Right cardiac atrium (tissue), 5 donors: ENCODE results near the gene EIF3L. TPM values are rescaled to one million over a fixed set of nuclear protein-coding genes. Genes with fewer than 3 reads are reported as not detected.
A peak's percentile ranks its signal among the peaks of the same experiment; 100 is the strongest.

Source experiments
- ATAC-seq, 2 donors: fragments of 200-7000 bp; cut with Tn5 transposase; one replicate each; pipeline versions ENCODE4 v1.8.0 to v1.9.1; 2020; ENCODE audit warnings: moderate library complexity in 2 of 2, mild to moderate bottlenecking in 1 of 2
- DNase-seq, 3 donors: peaks; one replicate each; pipeline ENCODE4 v3.0.0-alpha.2; 2020
- H3K27ac ChIP-seq: one replicate; pipeline ENCODE4 v1.5.1; 2013; ENCODE audit warnings: mild to moderate bottlenecking, low read length, control low read depth, moderate library complexity
- H3K27me3 ChIP-seq: one replicate; pipeline ENCODE4 v1.6.1; 2013; ENCODE audit not compliant: control insufficient read depth, insufficient read depth
- H3K4me1 ChIP-seq: one replicate; pipeline ENCODE4 v1.6.1; 2013; ENCODE audit warnings: low read length; ENCODE audit not compliant: control insufficient read depth, insufficient read depth
- H3K4me3 ChIP-seq: one replicate; pipeline ENCODE4 v1.5.1; 2013; ENCODE audit warnings: low read length, control low read depth
- H3K9me3 ChIP-seq: one replicate; pipeline ENCODE4 v1.6.1; 2013; ENCODE audit warnings: low read length; ENCODE audit not compliant: control insufficient read depth
- WGBS: extraction: QIAGEN DNeasy Blood & Tissue Kit; methylation state at CpG from one replicate; pipeline ENCODE4 v1.1.7; 2013; 5-methylcytosine and 5-hydroxymethylcytosine counted together
- intact Hi-C, 4 donors: fragments of 100-400 bp; cut with DNase I; formaldehyde crosslinking; loops; one replicate each; pipeline versions ENCODE4 v1.11.0 to v1.14.0; 2022 to 2023
- polyA plus RNA-seq: library from polyadenylated mRNA; stranded (reverse); fragments of 200-250 nt; gene quantifications from one replicate; pipeline ENCODE4 v1.2.3, GENCODE V29; 2013
- total RNA-seq, 4 donors: library from RNA; stranded (reverse); fragmentation: NEBNext Ultra II Directional; extraction: Animal tissue kit (Norgen Biotek cat#: 25700); gene quantifications; one replicate each; pipeline ENCODE4 v1.2.1, GENCODE V29; 2021
- donor health status: healthy with polysubstance abuse.
- donor health status: DM: no; HTN: yes; CAD: no.
- donor health status: DM: no; HTN: no; CAD: no.
- donor health status: DM: no; HTN: yes; CAD: no; lungs with severe emphysema.
- donor health status: DM: yes; HTN: yes; CAD: no.

EIF3L gene
- total and polyA plus RNA-seq, 5 donors = 144 to 354 (median 315) TPM

GRCh38 chr22:37860796-37861421 lies 11.7 kb downstream of the EIF3L start:
- intact Hi-C loops = loop anchor here in 2 of 4 donors (5.0 kb wide), 1 partner anchor 44 kb away; no protein-coding TSS in a partner anchor
- DNase-seq (no peak), ATAC-seq (no peak)
- H3K27me3 ChIP-seq = no peaks in the 10 kb centered on the region
- 57% methylated on average over 7 of the region's 7 CpGs for WGBS
- no peak overlapping the region for H3K27ac ChIP-seq
- H3K4me1 ChIP-seq = no peaks in the 10 kb centered on the region
- H3K9me3 ChIP-seq = no peaks in the 10 kb centered on the region
- no peak overlapping the region for H3K4me3 ChIP-seq

- no peak for ATAC-seq
Observed at GRCh38 chr22:37862570-37863325, 13.5 kb downstream of the EIF3L start.

GRCh38 chr22:37865510-37865909 lies 16.3 kb downstream of the EIF3L start:
- no peak overlapping the region for H3K4me3 ChIP-seq
- no peaks in the 10 kb centered on the region for H3K27me3 ChIP-seq
- intact Hi-C loops = no loop called here
- ATAC-seq (no peak), DNase-seq (no peak)
- no peaks in the 10 kb centered on the region for H3K9me3 ChIP-seq
- WGBS = 84% methylated on average over 6 of the region's 6 CpGs
- no peaks in the 10 kb centered on the region for H3K4me1 ChIP-seq
- no peak overlapping the region for H3K27ac ChIP-seq

More at GRCh38 chr22:37862570-37863325, 13.5 kb downstream of the EIF3L start:
- Histone ChIP-seq H3K4me3 (no peak overlapping the region), H3K4me1 (no peaks in the 10 kb centered on the region), H3K27ac (no peak overlapping the region), H3K9me3 (no peaks in the 10 kb centered on the region), H3K27me3 (no peaks in the 10 kb centered on the region)
- 64% methylated on average over 7 of the region's 7 CpGs for WGBS
- no peak for DNase-seq
- intact Hi-C loops = loop anchor here (2.0 to 5.0 kb wide), 2 partner anchors 45 to 46 kb away; no protein-coding TSS in a partner anchor

- DNase-seq (no peak), ATAC-seq (no peak)
Observed at GRCh38 chr22:37870273-37870672, 21.1 kb downstream of the EIF3L start.

GRCh38 chr22:37880668-37881440 lies 31.6 kb downstream of the EIF3L start:
- ATAC-seq = no peak
- no peak for DNase-seq
- no peaks in the 10 kb centered on the region for H3K27me3 ChIP-seq
- WGBS = 71% methylated on average over 6 of the region's 6 CpGs
- H3K9me3 ChIP-seq = no peaks in the 10 kb centered on the region
- intact Hi-C loops = loop anchor here in 1 of 4 donors (10.0 kb wide), 1 partner anchor 54 kb away; no protein-coding TSS in a partner anchor
- no peak overlapping the region for H3K27ac ChIP-seq
- no peak overlapping the region for H3K4me3 ChIP-seq
- no peaks in the 10 kb centered on the region for H3K4me1 ChIP-seq

More at GRCh38 chr22:37870273-37870672, 21.1 kb downstream of the EIF3L start:
- H3K4me1 ChIP-seq = no peaks in the 10 kb centered on the region
- no peak overlapping the region for H3K4me3 ChIP-seq
- H3K9me3 ChIP-seq = no peaks in the 10 kb centered on the region
- no peaks in the 10 kb centered on the region for H3K27me3 ChIP-seq
- H3K27ac ChIP-seq = no peak overlapping the region
- WGBS = 82% methylated on average over 7 of the region's 7 CpGs
- intact Hi-C loops = no loop called here

GRCh38 chr22:37884420-37884819 lies 35.2 kb downstream of the EIF3L start:
- H3K27me3 ChIP-seq = no peaks in the 10 kb centered on the region
- DNase-seq = no peak
- intact Hi-C loops = loop anchor here in 1 of 4 donors (10.0 kb wide), 1 partner anchor 50 kb away; no protein-coding TSS in a partner anchor
- no peak overlapping the region for H3K4me3 ChIP-seq
- no peak overlapping the region for H3K27ac ChIP-seq
- WGBS = 62% methylated on average over 6 of the region's 6 CpGs
- no peaks in the 10 kb centered on the region for H3K4me1 ChIP-seq
- no peaks in the 10 kb centered on the region for H3K9me3 ChIP-seq
- peak in 1 of 2 donors; percentile 30 for ATAC-seq

GRCh38 chr22:37887584-37888378 lies 38.6 kb downstream of the EIF3L start:
- H3K4me3 ChIP-seq = no peak overlapping the region
- H3K27ac ChIP-seq = no peak overlapping the region
- ATAC-seq (peak; percentile 69 to 89), DNase-seq (no peak)
- H3K9me3 ChIP-seq = no peaks in the 10 kb centered on the region
- intact Hi-C loops = loop anchor here in 1 of 4 donors (10.0 kb wide), 1 partner anchor 47 kb away; no protein-coding TSS in a partner anchor
- WGBS = 47% methylated on average over 6 of the region's 6 CpGs
- H3K27me3 ChIP-seq = no peaks in the 10 kb centered on the region
- H3K4me1 ChIP-seq = peaks cover 3% of the 10 kb centered on the region

- DNase-seq (no peak), ATAC-seq (no peak)
- Histone ChIP-seq H3K9me3 (no peaks in the 10 kb centered on the region), H3K4me3 (no peak overlapping the region), H3K27me3 (no peaks in the 10 kb centered on the region), H3K4me1 (peaks cover 18% of the 10 kb centered on the region), H3K27ac (no peak overlapping the region)
- 90% methylated on average over 3 of the region's 3 CpGs for WGBS
- intact Hi-C loops = no loop called here
Observed at GRCh38 chr22:37891926-37892325, 42.7 kb downstream of the EIF3L start.

- intact Hi-C loops = no loop called here
- H3K4me1 ChIP-seq = peaks cover 21% of the 10 kb centered on the region
- 35% methylated on average over 7 of the region's 7 CpGs for WGBS
Observed at GRCh38 chr22:37892566-37893335, 43.5 kb downstream of the EIF3L start.

GRCh38 chr22:37893583-37893983 lies 44.4 kb downstream of the EIF3L start:
- Histone ChIP-seq H3K4me3 (no peak overlapping the region), H3K27me3 (no peaks in the 10 kb centered on the region), H3K9me3 (no peaks in the 10 kb centered on the region), H3K27ac (no peak overlapping the region), H3K4me1 (peaks cover 21% of the 10 kb centered on the region)
- WGBS = 68% methylated on average over 5 of the region's 5 CpGs
- ATAC-seq = peak; percentile 9
- no peak for DNase-seq
- intact Hi-C loops = no loop called here

More at GRCh38 chr22:37892566-37893335, 43.5 kb downstream of the EIF3L start:
- Histone ChIP-seq H3K4me3 (no peak overlapping the region), H3K9me3 (no peaks in the 10 kb centered on the region), H3K27me3 (no peaks in the 10 kb centered on the region), H3K27ac (no peak overlapping the region)
- DNase-seq (peak; percentile 60 to 87 (median 83)), ATAC-seq (peak; percentile 72 to 85)
